HUDEP-2 (cell line): ENCODE data around the gene OR5A2.
A peak's percentile ranks its signal among the peaks of the same experiment; 100 is the strongest.
"Not testable (repeated sequence)": the region's sequence is repeated elsewhere in the genome, so short reads cannot be mapped to it uniquely, and the experiment has no call there.

Source experiments
- DNase-seq, 76 experiments: peaks; one replicate each; lab custom pipeline; 2025; ENCODE audit not compliant: unreplicated experiment in 76 of 76; lab: John Stamatoyannopoulos, UW

The OR5A2 gene

DNA sequence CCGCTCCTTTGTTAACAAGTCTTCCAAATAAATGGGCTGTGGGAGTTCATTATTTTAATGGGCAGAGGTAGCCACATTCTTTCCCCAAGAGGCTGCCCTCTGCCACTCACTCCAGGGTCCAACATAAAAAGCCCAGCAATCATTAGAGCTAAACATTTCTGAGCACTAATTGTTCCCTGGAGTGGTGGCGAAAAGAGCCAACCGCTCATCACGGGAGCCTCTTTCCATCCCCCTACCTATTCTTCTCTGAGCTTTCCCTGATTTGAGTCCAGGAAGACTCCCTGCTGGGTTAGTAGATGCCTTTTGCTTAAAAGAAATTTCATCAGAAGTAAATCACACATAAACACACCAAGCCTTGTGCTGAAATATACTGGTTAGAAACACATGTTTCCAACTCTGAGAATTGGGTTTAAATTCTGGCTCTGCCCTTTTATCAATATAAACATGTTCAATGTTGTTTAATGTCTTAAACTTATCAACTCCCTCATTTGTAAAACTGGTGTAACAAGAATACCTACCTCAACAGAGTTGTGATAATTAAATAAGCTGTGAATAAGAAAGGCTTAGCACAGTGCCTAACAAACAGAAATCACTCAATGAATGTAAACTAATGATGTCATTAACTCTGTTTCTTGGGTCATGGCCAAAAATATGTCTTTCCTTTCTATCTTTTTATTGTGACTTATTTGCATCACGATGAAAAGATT is at the start of gene OR5A2:
Gene OR5A2, minus strand, starts transcription at position 53 of the 707 bp plus-strand sequence. CDS start 3,460 bp downstream, outside the sequence.
- DNase-seq: no peak

DNA sequence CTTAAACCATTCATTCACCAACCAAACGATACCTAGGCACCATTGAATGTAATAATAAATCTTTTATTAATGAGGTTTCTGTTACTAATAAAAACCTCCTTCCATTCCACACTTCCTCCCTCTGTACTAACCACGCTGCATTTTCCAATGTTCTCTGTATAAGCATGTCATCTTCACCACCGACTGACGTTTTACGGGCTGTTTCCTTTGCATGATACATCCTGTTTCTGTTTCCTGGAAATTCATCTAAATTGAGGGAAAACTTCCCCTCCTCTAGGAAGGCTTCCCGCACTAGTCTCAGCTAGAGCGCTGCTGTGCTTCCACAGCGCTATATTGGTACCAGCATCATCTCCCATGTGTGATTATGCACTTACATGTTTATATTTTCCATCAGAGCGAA is 49.0 kb upstream of the OR5A2 start:
- no peak for DNase-seq

DNA sequence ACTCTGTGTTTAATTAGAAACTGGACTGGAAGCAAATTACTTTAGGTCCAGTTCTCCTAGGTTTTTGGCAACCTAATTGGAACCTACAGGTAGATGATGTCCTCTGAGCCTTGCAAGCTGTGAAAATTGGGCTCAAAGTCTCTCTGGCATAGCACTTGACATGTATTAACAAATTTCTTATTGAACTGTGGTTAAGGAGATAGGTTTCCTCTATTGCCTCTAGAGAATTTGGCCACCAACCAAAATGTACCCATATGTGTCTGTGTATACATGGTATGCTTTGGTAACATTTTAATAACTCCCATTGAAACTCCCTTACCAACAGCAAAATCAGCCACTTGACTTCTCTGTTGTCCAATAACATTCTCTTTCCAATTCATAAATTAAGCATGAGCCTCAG is 46.8 kb upstream of the OR5A2 start, which contains the start of gene OR4D10:
Gene OR4D10, plus strand, starts transcription at position 301 of the 400 bp plus-strand sequence. CDS start 4,115 bp downstream, outside the sequence.
- no peak for DNase-seq

GRCh38 chr11:59463190-59463641 is 37.0 kb upstream of the OR5A2 start:
- peak in 1 of 76 experiments; percentile 3 for DNase-seq

- no peak for DNase-seq
These were observed 33.7 kb upstream of the OR5A2 start for GRCh38 chr11:59459916-59460315.

- no peak for DNase-seq
These were observed 30.4 kb upstream of the OR5A2 start, which contains the start of gene OR4D6 for GRCh38 chr11:59456661-59457060. Gene OR4D6, plus strand, starts transcription at chr11:59456961. Its CDS starts 0 bp downstream, at chr11:59456961.

- no peak for DNase-seq
These were observed 22.3 kb upstream of the OR5A2 start for GRCh38 chr11:59448484-59448883.

DNA sequence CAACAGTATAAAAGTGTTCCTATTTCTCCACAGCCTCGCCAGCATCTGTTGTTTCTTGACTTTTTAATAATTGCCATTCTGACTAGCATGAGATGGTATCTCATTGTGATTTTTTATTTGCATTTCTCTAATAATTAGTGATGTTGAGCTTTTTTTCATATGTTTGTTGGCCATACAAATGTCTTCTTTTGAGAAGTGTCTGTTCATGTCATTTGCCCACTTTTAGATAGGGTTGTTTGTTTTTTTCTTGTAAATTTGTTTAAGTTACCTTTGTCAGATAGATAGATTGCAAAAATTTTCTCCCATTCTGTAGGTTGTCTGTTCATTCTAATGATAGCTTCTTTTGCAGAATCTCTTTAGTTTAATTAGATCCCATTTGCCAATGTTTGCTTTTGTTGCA is 19.4 kb upstream of the OR5A2 start:
- DNase-seq: not testable (repeated sequence)

GRCh38 chr11:59437770-59438169 is 11.6 kb upstream of the OR5A2 start:
- no peak for DNase-seq

DNA sequence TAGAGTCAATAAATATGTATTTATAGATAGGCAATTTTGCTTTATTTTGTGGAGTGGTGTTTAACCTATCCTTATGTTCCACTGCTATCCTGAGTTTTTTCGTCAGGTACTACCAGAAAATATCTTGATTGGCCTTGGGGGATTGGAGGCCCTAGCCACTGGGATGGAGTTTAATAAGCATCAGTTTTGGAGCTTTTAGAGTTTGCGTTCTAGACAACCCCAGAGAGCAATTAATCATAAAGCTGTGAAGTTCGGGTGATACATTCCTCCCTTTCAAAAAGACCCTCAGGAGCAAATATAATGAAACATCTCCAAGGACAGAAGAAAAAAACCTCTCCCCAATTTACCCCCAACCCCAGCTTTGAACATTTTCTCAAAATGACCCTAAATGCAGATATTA is 10.0 kb upstream of the OR5A2 start, which contains the start of gene OR5A1:
Gene OR5A1, plus strand, starts transcription at position 301 of the 400 bp plus-strand sequence. CDS start 6,700 bp downstream, outside the sequence.
- DNase-seq: no peak

- DNase-seq: peak in 37 of 76 experiments; percentile 0 to 63 (median 25)
These were observed 3.8 kb upstream of the OR5A2 start for GRCh38 chr11:59429924-59430516.

GRCh38 chr11:59427068-59427382 is 812 bp upstream of the OR5A2 start:
- DNase-seq: no peak

GRCh38 chr11:59425131-59425530 is 1.1 kb downstream of the OR5A2 start:
- no peak for DNase-seq

- DNase-seq: no peak
These were observed 2.4 kb downstream of the OR5A2 start for GRCh38 chr11:59423835-59424234.

- no peak for DNase-seq
These were observed 8.1 kb downstream of the OR5A2 start for GRCh38 chr11:59418156-59418555.

DNA sequence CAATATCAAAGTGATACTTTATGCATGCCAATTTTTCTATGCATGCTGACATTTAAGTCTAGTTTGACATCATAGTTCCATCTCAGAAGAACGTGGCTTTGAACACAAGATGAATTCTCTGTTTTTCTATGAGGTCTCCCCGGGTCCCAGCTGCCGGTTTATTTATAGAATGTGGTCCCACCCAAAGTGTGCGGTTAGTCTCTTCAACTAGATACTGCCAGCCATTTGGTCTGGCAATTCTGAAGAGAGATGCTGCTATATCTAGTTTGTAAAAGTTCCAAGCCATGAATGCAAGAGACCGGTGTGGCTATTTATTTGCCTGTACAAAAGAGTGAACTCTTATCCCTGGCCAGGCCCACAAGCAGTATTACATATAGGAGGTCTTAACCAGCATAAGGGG is 9.2 kb downstream of the OR5A2 start:
- DNase-seq: no peak

DNA sequence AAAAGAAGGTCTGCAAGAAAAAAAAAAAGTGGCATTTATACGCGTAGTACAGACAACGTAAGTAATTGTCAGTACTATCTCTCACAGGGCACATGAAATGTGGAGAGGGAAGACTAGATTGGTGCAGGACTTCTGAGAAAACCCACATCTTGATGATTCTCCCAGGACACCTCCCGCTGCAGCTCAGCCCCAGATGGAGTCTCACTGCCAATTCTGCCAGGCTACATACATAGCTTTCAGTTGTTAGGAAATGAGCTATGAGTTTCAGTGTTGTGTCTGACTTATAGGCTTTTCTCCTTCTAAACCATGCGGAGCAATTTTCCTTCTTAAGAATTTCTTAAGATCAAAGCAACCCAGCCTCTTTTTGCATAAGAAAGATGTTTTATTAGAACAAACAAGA is 9.6 kb downstream of the OR5A2 start:
- DNase-seq: no peak

DNA sequence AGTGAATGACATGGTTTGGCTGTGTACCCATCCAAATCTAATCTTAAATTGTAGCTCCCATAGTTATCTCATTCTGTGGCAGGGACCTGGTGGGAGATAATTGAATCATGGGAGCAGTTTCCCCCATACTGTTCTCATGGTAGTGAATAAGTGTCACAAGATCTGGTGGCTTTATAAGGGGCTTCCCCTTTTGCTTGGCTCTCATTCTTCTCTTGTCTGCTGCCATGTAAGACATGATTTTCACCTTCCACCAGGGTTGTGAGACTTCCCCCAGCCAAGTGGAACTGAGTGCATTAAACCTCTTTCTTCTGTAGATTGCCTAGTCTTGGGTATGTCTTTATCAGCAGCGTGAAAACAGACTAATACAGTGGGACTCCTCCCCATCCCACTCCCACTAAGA is 11.1 kb downstream of the OR5A2 start:
- DNase-seq: no peak

GRCh38 chr11:59413646-59414045 is 12.6 kb downstream of the OR5A2 start:
- DNase-seq: no peak

- no peak for DNase-seq
These were observed 22.7 kb downstream of the OR5A2 start for GRCh38 chr11:59403546-59403945.

DNA sequence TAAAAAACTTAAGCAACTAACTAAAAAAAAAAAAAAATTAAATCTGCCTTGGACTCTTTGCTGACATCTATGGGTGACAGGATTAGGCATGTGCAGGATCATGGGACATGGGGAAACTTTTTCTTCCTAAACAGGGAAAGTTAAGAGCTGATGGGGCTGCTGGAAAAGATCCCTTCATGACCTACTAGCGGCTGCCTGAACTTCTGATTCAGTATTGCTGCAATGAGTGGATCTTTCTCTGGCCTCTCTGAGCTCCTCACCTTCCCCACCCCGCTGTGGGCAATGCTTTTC is 25.0 kb downstream of the OR5A2 start:
- DNase-seq: no peak
